HG02678 (cell line): ENCODE measurements around the gene PRELID2.
"Not testable (repeated sequence)": the region's sequence is repeated elsewhere in the genome, so short reads cannot be mapped to it uniquely, and the experiment has no call there.

Source experiments
- ATAC-seq: cut with Tn5 transposase; IDR thresholded peaks from one replicate; pipeline ENCODE4 v1.9.1; 2021; ENCODE audit warnings: mild to moderate bottlenecking, moderate library complexity; ENCODE audit not compliant: unreplicated experiment

PRELID2 gene

DNA sequence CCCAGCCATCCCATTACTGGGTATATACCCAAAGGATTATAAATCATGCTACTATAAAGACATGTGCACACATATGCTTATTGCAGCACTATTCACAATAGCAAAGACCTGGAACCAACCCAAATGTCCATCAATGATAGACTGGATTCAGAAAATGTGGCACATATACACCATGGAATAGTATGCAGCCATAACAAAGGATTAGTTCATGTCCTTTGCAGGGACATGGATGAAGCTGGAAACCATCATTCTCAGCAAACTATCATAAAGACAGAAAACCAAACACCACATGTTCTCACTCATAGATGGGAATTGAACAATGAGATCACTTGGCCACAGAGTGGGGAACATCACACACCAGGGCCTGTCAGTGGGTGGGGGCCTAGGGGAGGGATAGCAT lies 36.6 kb downstream of the PRELID2 start:
- ATAC-seq, result not testable (repeated sequence)

DNA sequence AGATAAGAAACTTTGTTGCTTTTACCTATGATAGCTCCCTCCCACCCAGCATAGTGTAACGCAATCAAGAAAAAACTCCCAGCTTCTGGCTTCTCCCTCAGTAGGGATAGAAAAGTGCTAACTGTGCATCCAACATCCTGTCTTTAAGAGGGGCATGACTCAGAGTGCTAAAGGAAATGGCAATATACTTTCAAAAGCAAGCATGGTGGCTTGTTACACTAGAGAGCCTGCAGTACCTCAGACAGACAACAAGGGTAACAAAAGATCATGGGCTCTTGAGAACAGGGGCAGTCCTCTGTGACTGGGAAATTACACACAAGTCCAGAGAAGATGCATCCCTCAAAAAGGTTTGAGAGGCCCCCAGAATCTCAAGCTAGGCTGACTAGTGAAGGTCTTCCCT lies 37.8 kb downstream of the PRELID2 start:
- ATAC-seq, result no peak

DNA sequence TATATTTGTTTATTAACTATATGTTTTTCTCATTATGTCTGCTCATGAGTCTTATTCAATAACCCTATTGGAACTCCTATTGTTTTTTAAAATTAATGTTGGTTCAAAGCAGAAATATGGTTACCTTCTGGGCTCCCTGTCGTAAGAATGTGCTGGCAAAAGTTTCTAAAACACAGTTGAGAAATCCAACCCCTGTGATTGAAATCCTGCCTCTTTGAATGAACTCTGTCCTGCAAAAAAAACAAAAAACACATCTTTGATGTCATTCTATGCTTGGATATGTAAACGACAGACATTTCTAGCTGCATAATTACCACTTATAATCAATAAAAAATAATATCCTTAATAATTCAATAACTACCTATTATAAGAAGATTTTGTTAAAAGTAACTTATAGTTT lies 38.8 kb downstream of the PRELID2 start:
- ATAC-seq, result no peak

- ATAC-seq, result no peak
Observed at GRCh38 chr5:145793574-145793973, 41.6 kb downstream of the PRELID2 start.

DNA sequence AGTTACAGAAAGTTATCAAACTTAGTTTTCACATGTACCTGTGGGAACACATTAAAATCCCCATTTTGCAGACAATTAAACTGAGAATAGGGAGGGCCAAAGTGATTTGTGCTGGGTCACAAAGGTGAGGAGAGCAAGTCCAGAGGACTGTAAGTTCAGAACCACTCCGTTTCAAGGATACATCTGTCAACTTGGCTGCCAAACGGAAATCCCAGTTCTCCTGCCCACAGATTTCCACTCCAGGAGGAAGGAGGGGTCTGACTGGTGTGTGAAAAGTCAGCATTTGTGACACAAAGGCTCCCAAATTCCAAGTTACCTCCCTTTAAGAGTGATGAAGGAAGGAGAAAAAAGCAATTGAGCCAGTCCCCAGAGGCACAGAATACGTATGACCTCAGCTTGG lies 42.3 kb downstream of the PRELID2 start:
- ATAC-seq, result no peak

DNA sequence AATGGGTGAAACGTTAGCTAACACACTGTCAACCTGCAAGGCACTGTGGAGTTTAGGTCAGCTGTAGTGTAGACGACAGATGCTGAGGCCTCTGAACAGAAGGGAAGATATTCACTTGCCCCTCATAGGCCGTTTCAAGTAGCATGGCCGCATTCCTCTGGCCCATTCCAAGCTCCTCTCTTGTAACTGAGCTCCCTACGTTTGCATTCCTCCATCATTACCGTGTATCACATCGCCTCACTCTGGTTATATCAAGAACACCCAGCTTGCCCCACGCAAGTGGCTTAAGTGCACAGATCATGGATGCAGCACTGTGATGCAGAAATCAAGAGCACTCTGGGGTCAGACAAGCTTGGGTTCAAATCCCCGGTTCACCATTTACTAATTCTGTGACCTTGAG lies 43.3 kb downstream of the PRELID2 start:
- ATAC-seq, result no peak

DNA sequence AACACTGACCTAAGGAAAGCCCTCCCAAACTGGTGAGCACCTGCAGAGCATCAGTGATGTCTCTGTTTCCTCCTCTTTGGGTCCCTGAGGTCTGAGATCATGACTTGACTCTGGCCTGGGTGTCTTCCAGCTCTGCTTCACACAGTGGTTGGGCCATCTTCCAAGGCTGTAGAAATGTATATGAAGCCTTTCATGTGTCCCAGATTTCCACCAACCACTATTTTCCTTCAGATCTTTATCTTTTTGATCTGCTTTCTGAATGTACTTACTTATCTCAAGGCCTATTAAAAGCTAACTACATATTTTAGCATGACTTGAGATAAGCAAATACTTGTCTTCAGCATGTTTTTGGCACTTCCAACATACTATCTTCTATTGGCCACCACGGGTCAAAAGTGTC lies 47.1 kb downstream of the PRELID2 start:
- ATAC-seq, result no peak

DNA sequence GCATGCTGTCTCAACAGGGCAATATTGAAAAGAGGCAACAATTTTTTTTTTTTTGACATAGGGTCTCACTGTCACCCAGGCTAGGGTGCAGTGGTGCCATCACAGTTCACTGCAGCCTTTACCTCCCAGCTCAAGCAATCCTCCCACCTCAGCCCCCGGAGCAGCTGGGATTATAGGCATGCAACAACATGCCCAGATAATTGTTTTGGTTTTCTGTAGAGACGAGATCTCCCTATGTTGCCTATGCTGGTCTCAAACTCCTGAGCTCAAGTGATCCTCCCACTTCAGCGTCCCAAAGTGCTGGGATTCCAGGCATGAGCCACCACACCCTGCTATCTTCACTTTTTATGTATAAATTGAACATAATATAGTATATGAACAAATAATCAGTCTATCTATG lies 47.6 kb downstream of the PRELID2 start:
- ATAC-seq, result no peak

DNA sequence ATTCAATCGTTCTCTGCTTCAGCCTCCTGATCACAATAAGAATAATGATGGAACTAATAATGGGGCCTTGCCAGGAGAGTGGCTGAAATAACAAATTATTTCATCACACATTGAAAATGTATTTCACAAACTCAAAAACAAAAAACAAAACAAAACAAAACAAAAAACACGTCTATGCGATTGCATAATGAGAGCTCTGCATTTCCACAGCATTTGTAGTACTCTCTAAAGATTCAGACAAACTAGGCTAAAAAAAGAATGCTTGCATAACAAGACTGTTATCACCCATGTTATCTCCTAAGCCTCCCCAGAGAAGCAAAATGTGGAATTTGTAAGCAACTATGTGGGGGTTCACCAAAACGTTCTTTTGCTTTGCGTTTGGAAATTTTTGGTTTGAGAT lies 48.1 kb downstream of the PRELID2 start:
- ATAC-seq, result no peak

GRCh38 chr5:145780982-145781381 lies 54.2 kb downstream of the PRELID2 start:
- ATAC-seq, result no peak

DNA sequence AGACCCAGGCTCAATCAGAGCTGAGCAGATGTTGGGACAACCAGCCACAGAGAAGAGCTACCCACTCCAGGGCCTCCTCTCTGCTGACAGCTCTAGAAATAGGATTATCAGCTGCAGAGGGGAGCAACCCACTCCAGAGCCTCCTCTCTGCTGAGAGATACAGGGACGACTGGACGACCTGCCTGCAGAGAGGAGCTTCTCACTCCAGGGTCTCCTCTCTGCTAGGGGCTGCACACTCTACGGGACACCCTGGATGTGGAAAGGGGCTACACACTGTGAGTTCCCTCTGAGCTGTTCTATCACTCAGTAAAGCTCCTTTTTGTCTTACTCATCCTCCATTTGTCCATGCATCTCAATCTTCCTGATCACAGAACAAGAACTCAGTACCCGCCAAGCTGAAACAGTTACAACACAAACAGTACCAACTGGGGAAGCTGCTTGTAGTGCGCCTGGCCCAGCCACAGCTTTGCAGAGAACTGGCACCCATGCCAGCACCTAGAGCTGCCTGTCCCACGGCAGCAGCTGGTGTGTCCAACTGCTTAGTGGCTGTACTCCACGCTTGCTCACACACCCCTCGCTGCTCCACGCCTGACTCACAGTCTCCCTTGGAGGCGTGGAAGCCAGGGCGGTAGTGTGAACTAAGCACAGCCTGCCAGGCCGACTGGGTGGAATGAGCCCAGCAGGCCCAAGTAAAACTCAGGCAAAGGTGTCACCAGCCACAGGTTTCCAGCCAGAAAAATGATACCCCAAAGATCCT lies 56.8 kb downstream of the PRELID2 start:
- ATAC-seq, result no peak

GRCh38 chr5:145777445-145778063 lies 57.6 kb downstream of the PRELID2 start:
- ATAC-seq, result no peak

DNA sequence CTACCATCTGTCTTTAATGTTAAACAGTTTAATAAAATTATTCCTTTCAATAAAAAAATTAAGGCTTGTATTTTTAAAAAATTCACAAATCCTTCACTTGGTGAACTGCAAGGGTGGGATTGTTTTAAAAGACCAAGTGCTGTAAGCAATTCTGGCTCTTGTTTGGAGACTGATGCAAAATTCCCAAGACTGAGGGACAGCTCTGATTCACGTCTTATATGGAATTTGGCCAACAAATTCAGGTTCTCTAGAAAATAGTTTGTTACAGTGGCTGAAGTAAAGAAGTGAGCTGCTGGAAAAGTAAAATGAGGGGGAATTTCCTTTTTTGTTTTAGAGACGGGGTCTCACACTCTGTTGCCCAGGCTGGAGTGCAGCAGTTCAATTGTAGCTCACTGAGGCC lies 58.3 kb downstream of the PRELID2 start:
- ATAC-seq, result no peak

DNA sequence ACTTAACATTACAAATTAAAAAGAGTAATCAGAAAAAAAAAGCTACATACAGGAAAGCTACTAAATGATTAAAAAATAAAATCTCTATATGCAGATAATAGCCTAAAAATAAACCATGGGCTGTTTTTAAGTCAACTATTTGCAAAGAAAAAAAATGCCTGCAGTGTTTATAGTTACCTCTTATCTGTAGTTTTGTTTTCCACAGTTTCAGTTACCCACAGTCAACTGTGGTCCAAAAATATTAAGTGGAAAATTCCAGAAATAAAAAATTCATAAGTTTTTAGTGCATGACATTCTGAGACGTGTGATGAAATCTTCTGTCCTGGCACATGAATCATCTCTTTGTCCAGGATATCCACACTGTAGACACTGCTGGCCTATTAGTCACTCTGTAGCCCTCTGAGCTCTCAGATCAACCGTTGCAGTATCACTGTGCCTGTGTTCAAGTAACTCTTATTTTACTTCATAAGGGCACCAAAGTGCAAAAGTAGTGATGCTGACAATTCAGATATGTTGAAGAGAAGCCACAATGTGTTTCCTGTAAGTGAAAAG lies 59.2 kb downstream of the PRELID2 start:
- no peak for ATAC-seq

- ATAC-seq, result no peak
Observed at GRCh38 chr5:145775411-145775810, 59.7 kb downstream of the PRELID2 start.

DNA sequence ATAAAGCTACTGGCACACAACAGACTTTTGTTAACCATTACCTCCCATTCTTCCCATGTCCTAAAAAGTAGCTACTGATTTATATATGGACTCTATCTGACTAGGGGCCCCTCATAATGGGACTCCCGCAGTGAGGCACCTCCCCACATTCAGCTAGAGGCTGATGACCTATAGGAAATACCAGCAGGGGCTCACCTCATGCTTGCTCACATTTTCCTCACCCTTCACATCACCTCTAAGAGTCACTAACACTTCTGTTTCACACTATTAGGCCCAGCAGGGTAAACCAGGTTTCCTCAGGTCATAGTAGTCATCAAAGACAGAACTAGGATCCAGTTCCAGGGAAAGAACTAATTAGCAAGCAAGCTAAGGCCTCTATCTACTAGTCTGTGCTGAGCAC lies 60.7 kb downstream of the PRELID2 start:
- no peak for ATAC-seq

GRCh38 chr5:145772466-145772865 lies 62.7 kb downstream of the PRELID2 start:
- ATAC-seq, result no peak

DNA sequence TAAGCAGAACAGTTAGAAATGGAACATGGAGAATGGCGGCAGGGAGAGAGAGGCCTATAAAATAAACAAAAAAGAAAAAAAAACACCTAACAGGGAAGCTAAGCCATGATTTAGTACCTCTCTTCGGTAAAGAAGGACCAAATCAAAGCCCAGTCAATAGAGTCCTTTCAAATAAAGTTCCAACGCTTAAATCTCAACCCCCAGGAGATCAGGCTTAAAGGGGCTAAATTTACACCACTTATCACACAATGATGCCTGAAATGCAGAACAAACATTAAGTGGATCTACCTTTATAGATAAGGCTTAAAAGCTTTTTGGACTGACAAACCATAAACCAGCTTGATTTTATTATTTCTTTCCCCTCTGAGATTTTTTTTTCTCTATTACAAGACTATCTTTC lies 66.3 kb downstream of the PRELID2 start:
- ATAC-seq, result no peak

- ATAC-seq, result no peak
Observed at GRCh38 chr5:145764325-145764724, 70.8 kb downstream of the PRELID2 start.

GRCh38 chr5:145762833-145763232 lies 72.3 kb downstream of the PRELID2 start:
- no peak for ATAC-seq

DNA sequence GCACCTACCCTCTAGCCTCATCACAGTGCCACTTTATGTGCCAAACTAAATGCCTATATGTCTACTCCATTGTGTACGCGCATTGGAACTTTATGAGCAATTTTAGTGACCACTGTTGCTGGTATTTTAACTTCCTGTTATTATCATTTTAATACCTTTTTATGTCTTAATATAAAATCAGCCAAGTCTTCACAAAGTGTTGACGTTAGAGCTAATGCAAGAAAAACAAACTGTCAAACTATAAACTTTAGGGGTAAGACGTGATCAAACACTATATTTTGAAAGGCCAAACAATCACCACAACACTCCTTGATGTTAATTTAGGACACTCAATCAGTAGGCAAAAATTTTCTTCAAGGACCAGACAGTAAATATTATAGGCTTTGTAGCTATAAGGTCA lies 73.9 kb downstream of the PRELID2 start:
- ATAC-seq, result no peak

GRCh38 chr5:145760660-145761059 lies 74.5 kb downstream of the PRELID2 start:
- ATAC-seq, result no peak
